Umbilical cord (tissue), 2 donors: ENCODE data around the gene KCNS3. TPM values are rescaled to one million over a fixed set of nuclear protein-coding genes. Genes with fewer than 3 reads are reported as not detected.
A peak's percentile ranks its signal among the peaks of the same experiment; 100 is the strongest.

ENCODE experiments used
- DNase-seq: peaks from one replicate; pipeline ENCODE4 v3.0.0-alpha.2; 2015; ENCODE audit warnings: low spot score
- total RNA-seq: library from RNA; depleted of rRNA; stranded (reverse); fragments of >200 nt; gene quantifications from one replicate; pipeline ENCODE4 v1.2.3, GENCODE V29; 2014; ENCODE audit warnings: low replicate concordance; ENCODE audit not compliant: insufficient read depth

The KCNS3 gene, protein sequence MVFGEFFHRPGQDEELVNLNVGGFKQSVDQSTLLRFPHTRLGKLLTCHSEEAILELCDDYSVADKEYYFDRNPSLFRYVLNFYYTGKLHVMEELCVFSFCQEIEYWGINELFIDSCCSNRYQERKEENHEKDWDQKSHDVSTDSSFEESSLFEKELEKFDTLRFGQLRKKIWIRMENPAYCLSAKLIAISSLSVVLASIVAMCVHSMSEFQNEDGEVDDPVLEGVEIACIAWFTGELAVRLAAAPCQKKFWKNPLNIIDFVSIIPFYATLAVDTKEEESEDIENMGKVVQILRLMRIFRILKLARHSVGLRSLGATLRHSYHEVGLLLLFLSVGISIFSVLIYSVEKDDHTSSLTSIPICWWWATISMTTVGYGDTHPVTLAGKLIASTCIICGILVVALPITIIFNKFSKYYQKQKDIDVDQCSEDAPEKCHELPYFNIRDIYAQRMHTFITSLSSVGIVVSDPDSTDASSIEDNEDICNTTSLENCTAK
- total RNA-seq, result 2.9 TPM

DNA sequence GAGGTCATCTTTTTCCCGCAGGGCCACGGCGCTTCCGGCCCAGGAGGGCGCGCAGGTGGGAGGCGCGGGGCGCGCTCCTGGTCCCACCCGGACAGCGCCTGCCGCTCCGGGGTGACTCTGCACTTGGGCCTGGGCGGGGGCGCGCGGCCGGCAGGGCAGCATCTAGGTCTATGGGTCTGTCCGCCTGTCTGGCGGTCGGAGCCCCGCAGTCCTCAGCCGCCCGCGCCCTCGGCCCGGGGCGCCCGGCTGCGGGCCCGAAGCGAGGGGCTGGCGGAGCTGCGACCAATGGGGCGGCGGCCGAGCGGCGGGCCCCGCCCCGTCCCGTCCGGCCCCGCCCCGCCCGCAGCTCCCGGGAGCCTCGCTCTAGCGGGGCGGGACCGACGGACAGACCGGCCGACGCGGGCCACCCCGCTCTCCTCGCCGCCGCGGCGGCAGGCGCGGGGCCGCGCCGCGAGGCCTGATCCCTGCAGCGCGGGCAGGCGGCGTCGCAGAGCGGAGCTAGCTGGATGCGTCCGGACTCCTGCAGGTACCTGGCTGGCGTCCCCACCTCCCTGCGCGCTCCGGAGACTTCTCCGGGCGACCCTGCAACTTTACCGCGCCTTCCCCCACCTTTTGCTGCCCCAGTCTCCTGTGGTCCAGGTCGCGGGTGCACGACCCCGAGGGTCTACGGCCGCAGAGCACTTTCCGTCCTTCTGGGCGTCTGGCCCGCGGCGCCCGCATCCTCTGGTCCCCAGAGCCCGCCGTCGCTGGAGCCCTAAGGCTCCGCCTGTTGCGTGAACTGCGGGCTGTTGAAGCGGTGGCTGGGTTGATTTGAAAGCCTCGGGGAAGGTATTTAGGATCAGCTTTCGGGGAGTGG is at the start of gene KCNS3:
KCNS3 (plus strand) TSS at position 387 of the 856 bp plus-strand sequence. CDS start 52,342 bp downstream, outside the sequence.
- peak; percentile 9 for DNase-seq

DNA sequence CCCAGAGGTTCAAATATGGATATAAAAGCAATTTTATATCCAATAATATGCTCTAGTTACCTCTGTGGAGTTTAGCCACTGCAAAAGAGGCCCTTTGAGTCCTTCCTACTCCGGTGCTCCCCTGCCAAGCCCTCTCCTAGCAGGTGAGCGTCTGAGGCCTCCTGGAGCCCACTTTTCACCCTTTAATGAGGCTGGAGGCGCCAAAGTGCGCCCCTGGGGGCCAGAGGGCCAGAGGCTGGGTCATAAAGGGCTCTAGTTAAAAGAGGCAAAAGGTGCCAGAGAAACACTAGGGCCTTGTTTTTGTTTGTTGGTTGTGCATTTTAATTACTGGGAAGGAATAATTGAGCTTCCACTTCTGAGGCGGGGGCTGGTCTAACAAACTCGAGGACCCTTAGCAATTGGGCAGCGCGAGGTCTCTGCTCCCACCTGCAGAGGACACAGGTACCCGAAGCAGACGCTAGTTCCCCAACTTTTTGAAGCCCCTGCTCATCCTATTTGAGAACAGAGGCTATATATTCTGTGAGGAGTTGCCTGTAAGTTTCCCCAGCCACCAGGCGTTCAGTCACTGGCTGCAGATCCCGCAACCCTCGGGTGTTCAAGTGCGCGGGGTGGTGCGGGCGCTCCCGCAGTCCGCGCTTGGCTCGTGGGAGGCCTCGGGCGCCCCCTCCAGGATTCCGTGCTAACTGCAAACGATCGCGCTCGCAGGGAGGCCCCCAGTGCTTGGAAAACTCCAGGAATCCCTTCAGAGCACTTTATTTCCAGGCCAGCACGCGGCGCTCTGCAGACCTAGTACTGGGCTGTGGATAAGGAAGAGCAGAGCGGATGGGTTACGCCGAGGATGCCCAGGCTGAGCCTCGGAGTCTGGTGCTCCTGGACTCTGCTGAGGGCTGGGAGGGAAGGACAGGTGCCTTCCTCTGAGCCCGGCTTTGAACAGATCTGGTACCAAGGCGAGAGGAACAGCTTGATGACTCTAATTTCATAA is 48.1 kb upstream of the KCNS3 start:
- peak; percentile 65 for DNase-seq

DNA sequence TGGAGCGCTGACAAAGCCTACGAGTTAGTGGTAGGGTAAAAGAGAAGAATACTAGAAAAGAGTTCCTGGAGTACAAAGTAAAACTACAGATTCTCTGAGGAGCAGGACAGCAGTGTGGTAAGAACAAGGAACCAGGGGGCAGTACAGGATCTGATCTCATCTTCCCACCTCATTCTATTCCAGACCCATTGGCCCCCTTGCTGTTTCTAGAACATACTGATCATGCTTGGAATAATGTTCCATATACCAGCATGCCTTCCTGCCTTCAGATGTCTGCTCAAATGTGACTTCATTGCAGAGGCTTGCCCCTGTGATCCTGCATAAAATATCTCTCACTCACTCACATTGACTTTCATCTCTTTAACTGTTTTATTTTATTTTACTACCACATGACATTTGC is 43.0 kb upstream of the KCNS3 start:
- no peak for DNase-seq

DNA sequence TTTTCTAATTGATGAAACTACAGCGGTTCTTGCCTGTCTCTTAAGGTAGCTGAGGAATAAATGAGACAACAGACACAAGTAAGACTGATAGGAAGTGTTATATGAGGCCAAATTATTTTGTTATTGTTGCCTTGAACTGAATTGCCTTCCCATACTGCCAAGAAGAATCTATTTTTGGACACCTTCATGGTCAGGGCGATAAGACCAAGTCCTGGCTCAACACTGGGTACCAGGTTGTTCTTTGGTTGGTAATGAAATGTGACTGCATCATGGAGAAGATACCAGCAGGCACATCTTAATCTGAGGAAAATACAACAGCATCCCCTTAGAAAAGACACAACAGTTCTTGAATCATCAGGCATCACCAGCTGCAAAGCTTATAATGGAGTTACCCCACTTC is 38.5 kb upstream of the KCNS3 start:
- no peak for DNase-seq

DNA sequence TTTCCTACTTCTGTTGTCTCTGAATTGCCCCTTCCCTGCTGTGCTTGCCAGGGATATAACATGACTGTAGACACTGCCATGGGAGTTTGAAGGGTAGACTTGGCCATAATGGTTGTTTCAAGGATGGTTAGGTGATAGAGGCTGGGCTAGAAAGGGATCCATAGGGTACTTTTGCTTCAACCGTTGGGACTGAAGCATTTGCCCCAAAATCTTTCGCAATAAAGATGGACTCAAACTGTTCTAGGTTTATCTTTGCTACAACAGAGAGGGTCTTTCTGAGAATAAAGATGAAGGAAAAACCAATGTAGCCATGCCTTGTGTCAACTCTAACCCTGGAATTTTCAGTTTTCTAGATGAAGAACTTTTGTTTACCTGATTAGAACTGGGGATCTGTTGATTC is 35.0 kb upstream of the KCNS3 start:
- no peak for DNase-seq

DNA sequence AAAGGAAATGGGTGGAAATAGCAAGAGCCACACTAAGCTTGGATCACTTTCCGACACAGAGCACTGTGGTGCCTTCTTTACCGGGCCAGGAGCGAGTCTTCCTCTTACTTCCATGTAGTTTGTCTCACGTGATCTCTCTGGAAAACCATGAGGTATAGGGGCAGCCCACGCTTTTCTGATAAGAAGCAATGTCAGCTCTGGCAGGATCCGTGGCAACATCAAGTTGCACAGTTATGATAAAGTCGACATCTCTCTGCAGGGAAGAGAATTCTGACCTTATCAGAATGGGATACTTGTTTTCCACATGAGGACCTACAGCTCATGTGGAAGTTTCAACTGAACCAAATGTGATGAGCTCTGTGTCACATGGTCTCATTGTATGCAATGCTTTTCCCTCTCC is 32.7 kb upstream of the KCNS3 start:
- no peak for DNase-seq

DNA sequence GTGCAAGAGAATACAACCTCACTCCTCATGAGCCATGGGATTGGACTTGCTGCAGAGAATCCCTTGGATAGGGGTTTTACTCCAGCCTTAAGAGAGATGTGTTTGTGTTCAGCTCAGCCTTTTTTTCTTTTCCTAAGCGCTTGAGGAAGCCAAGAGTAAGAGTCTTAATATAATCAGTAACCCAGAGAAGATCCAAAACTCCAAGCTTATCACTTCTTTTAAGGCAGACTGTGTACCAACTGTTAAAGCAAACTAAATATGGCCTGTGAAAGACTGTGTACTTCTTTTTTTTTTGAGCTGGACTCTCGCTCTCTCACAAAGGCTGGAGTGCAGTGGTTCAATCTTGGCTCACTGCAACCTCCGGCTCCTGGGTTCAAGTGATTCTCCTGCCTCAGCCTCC is 31.8 kb upstream of the KCNS3 start:
- DNase-seq, result no peak

DNA sequence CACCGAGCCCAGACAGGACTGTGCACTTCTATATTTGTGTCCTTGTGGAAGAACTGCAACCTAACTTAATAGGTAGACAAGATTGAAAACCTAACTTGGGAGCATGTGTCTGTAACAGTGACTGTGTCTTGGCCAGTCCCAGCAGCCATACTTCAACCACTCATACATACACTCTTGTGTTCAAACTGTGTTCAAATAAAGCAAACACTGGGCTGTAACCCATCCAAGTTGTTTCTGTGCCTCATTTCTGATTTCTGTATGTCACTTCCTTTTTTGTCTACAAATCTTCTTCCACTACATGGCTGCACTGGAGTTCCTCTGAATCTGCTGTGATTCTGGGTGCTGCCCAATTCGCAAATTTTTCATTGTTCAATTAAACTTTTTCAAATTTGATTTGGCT is 31.2 kb upstream of the KCNS3 start:
- no peak for DNase-seq

DNA sequence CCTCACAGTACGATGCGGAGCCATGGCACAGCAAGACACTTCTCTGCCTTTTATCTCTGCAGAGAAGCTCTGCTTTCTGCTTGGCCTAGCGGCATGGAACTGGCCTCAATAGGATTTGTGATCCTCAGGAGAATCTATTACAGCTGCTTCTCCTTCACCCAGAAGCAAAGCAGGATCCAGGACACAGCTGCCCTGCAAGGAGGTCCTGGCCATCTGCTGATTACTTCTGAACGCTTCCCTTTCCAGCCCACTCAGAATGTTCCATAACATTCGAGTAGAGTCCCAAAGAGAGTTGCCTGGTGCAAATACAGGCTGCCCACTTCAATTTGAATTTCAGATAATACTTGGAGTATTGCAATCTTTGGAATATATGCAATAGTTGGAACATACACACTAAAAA is 29.2 kb upstream of the KCNS3 start:
- DNase-seq, result peak; percentile 12

DNA sequence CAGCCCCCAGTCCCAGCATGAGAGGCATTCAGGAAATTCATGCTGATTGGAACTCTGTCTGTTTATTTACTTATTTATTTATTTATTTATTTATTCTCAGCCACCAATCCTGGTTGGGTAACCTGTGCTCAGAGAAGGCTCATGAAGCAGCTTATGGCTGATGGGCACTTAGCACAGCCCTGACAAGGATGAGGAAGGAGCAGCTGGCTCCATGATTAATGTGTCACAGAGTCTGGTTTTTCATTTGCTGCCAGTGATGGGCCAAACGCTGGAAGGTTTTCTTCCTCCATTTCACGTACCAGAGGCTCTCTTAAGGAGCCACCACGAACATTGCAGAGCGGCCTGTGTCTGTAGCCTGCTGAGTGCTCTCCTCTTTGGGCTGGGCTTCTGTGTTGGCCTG is 28.3 kb upstream of the KCNS3 start:
- no peak for DNase-seq

DNA sequence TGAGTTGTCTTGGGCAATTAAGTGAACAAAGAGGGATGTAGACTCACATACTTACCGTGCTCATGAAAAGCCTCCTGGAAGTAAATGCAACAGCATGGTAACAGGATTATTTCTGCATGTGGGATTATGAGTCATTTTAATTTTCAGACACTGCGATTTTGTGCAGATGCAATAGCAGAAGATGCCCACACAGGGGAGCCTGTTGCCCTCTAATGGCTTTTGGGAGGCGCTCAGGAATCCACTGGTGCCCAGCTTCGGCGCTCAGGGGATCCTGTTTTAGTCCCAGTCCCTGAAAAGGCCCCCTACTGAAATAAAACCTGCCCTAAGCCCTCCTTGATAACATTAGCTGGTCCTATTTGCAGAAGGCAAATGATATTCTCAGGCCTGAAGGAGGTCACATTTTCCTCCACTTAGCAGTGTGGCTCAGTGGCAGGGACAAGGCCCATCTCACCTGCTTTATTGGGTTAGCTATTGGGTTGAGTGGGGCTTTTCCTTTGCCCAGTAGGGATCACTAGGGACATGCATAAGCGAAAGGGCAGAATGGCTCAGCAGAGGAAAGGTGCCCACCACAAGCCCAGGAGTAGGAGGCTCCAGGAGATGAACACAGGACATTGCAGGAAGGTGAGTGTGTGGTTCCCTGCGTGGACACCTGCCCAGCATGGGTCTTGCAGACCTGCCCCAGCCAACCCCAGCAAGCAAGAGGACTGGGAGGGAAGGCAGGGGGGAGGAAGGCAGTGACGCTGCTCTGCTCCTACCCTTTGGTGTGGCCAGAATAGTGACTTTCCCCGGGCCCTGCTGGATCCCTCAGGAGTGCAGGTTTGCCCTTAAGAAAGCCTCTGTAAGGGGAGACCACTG is 26.5 kb upstream of the KCNS3 start:
- peak; percentile 62 for DNase-seq

DNA sequence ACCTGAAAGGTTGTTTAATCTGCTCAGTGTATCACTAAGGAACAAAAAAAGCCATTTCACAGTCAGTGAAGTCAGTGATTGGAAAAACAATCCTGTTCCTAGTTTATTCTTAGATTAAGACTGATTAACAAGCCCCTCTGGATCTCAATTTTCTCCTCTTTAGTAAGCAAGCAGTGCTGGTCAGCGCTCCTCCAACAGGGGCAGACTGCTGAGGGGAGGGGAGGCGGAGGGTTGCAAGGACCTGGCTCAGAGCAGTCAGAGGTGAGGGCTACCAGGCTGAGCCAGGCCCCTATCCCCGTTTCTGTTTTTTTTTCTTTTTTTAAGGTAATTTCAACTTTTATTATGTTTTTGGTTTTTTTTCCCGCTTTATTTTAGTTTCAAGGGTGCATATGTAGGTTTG is 24.7 kb upstream of the KCNS3 start:
- DNase-seq, result no peak

DNA sequence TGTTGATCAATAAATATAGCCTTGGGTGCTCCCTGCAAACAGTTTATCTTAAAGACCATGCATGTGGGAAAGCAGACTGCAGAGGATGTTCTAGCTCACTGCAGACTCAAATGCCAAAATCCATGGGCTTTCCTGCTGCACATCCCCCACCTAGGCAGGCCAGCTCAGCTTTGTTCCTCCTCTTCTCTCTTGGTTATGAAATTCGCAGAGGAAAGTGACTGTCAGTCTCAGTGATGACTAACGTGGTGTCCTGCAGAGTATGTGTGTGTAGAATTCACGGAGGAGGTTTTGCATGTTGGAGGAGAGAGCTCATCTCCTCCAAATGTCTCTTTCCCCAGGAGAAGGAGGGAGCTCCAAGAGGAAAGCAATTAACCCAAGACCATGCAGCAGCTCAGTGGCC is 21.4 kb upstream of the KCNS3 start:
- DNase-seq, result peak; percentile 6

DNA sequence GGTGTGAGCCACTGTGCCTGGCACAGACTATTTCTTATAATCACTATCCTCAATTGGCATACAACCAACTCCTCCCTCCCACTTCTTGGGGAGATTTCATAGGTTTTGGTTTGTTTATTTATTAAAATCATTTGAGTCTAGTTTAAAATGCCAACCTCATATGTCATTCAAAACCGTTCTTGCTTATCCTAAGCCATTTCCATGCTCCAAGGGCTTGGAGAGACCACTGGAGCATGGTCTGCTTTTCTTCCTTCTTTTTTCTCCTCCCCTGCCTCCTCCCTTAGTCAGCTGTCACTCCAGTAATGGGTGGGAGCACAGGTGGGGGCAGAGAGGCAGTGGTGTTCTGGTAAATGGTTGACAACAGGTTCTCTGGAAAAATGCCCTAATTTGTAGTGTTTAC is 20.4 kb upstream of the KCNS3 start:
- no peak for DNase-seq

DNA sequence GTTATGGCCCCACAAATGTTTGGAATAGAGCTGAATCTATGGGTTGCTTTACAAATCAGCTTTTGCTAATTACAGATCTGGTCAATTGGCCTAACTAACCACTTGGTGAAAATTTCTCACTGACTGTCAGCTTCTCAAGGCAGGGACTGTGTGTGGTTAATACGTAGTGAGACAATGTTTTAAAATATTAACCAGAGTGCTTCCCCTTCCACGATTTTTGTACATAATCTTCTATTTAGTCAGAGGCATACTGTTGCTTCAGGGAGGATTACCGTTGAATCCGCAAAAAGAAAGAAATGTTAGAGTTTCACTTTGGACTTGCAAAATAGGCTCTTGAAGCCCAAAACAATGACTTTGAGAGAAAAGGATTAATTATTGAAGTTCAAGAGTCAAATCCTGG is 14.9 kb upstream of the KCNS3 start:
- DNase-seq, result no peak

DNA sequence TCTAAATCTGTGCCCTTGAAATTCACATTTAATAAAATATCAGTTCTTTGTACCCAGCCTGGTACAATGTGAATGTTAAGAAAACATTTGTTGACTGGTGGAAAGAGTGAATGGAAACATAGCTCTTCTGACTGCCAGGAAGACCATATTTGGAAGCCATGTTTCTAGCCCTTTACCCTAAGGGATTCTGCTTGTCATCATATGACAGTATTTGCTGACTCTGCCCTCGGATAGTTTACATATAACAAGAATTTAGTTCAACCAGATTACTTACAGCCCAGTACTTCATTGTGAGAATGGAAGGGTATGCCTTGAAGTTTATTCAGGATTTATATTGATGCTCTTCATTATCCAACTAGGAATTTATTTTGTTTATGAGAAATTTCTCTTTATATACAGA is 13.8 kb upstream of the KCNS3 start:
- DNase-seq, result no peak

DNA sequence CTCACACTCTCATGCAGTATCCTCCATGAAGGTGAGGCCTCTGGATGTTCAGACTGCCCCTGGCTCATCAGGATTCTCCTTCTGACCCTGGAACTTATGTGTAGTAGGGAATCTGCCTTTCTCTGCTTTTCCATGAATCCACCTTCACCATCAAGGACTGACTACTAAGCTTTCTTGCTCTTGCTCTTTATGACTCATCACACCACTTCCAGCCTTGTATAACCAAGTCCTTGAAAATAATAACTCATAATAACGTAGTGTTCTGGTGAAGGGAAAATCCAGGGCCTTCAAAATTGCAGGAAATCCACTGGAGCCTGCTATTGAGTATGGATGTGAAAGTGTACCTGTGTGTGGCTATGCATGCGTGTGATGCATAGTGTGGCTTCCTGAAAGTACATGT is 11.3 kb upstream of the KCNS3 start:
- no peak for DNase-seq

DNA sequence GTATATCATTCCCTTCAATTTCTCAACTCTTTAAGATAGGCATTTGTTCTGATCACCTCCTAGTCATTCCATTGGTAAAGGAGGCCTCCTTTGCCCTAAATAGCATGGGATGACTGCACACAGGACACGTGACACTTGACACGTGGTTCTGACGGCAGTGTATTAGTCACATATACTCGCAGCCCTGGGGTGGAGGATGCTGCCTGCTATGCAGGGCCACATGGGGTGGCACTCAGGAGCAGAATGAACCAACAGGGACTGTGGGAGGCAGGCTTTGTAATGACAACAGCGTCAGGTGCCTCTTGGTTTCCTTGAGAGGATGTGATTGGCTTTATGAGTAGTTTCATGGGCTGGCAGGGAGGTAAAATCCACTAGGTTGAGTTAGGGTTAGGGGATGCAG is 9.3 kb upstream of the KCNS3 start:
- no peak for DNase-seq

DNA sequence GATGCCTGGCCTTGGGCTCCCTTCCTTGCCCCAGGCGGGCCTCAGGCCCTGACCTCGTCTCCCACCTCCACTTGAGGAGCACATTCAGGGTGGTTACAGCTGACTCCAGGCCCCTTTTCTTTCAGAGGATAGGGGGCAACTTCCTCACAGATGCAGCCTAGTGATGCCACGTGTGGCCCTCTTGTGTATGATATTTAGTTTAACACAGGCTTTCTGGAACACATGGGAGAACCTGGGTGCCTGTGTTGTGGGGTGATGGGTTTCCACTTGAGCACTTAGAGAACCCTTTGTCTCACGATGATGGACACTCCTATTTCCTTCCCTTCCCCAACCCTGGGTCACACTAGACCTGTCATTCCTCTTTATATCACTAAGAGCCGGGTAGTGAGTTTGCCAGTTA is 6.8 kb upstream of the KCNS3 start:
- DNase-seq, result no peak

DNA sequence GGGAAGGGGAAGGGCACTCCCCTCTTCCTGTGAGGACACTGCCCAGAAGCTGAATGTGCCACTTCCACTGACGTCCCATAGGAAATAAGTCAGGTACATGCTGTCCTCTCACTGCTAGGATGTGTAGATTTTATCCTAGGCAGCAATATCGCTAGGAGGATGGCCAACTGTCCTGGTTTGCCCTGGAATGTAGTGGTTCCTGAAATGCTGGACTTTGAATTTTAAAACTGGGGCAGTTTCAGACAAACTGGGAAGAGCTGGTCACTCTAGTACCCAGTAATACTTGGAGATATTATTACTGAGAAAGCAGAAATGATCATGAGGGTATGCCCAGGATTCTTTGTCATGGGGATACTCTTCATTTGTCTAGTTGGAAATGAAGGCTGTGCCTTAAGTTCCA is 5.4 kb upstream of the KCNS3 start:
- DNase-seq, result no peak

DNA sequence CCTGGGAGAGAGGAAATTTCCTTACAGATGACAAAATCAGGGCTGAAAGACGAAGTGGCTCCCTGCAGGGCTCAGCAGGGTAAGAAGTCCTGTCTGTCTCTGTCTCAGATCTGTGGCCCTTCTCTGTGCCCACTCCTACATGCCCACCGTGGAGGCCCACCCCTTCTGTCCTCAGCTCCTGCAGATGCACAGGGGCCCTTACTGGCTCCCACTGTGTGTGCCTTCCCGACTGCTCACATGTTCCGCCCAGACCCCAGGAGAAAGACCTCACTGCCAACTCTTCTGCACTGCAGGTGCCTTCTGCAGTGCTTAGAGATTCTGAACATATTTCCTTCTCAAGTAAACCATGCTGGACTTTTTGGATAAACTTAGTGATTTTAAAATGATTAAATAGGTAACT is 1.9 kb upstream of the KCNS3 start:
- DNase-seq, result no peak
